ENCODE measurements around the gene DENND1A.

Gene DENND1A

GRCh38 chr9:123615381-123615780, 314.5 kb downstream of the DENND1A start:
- DNase-seq (ENCODE audit: low spot score), result no peak

- DNase-seq (ENCODE audit: low spot score), result no peak
These were observed 315.3 kb downstream of the DENND1A start for GRCh38 chr9:123614306-123615263.

- no peak for DNase-seq (ENCODE audit: low spot score)
These were observed 318.7 kb downstream of the DENND1A start for GRCh38 chr9:123611226-123611625.

- DNase-seq (ENCODE audit: low spot score), result no peak
These were observed 320.1 kb downstream of the DENND1A start for GRCh38 chr9:123609844-123610243.

- no peak for DNase-seq (ENCODE audit: low spot score)
These were observed 321.8 kb downstream of the DENND1A start for GRCh38 chr9:123608104-123608503.

GRCh38 chr9:123607479-123607878, 322.4 kb downstream of the DENND1A start:
- no peak for DNase-seq (ENCODE audit: low spot score)

GRCh38 chr9:123606141-123606540, 323.8 kb downstream of the DENND1A start:
- no peak for DNase-seq (ENCODE audit: low spot score)

- no peak for DNase-seq (ENCODE audit: low spot score)
These were observed 324.6 kb downstream of the DENND1A start for GRCh38 chr9:123605286-123605685.

GRCh38 chr9:123604861-123605260, 325.1 kb downstream of the DENND1A start:
- DNase-seq (ENCODE audit: low spot score), result no peak

GRCh38 chr9:123601828-123602227, 328.1 kb downstream of the DENND1A start:
- DNase-seq (ENCODE audit: low spot score), result no peak

- no peak for DNase-seq (ENCODE audit: low spot score)
These were observed 330.1 kb downstream of the DENND1A start for GRCh38 chr9:123599781-123600180.

- no peak for DNase-seq (ENCODE audit: low spot score)
These were observed 331.9 kb downstream of the DENND1A start for GRCh38 chr9:123597876-123598556.

- no peak for DNase-seq (ENCODE audit: low spot score)
These were observed 332.9 kb downstream of the DENND1A start for GRCh38 chr9:123597048-123597447.

GRCh38 chr9:123591283-123591682, 338.6 kb downstream of the DENND1A start:
- DNase-seq (ENCODE audit: low spot score), result no peak

- no peak for DNase-seq (ENCODE audit: low spot score)
These were observed 339.4 kb downstream of the DENND1A start for GRCh38 chr9:123590499-123590898.

- no peak for DNase-seq (ENCODE audit: low spot score)
These were observed 340.3 kb downstream of the DENND1A start for GRCh38 chr9:123589361-123590239.

- DNase-seq (ENCODE audit: low spot score), result no peak
These were observed 343.7 kb downstream of the DENND1A start for GRCh38 chr9:123586275-123586674.

- no peak for DNase-seq (ENCODE audit: low spot score)
These were observed 345.4 kb downstream of the DENND1A start for GRCh38 chr9:123584202-123585176.

GRCh38 chr9:123583646-123584045, 346.3 kb downstream of the DENND1A start:
- no peak for DNase-seq (ENCODE audit: low spot score)

- no peak for DNase-seq (ENCODE audit: low spot score)
These were observed 358.7 kb downstream of the DENND1A start for GRCh38 chr9:123571240-123571639.
